Osteoblast (primary cell): Measurements from ENCODE around the gene ZNF416. TPM values are rescaled to one million over a fixed set of nuclear protein-coding genes. Genes with fewer than 3 reads are reported as not detected.

Source experiments
- DNase-seq: peaks from one replicate; pipeline ENCODE4 v3.0.0; 2011; ENCODE audit warnings: low spot score, mixed read lengths; ENCODE audit not compliant: insufficient read length; ENCODE audit errors: missing footprints
- H2AFZ ChIP-seq: 2 replicates; pipeline ENCODE4 v1.6.0; 2011; ENCODE audit warnings: mild to moderate bottlenecking, low read length
- H3K27ac ChIP-seq: 2 replicates; pipeline ENCODE4 v1.5.1; 2011; ENCODE audit warnings: mild to moderate bottlenecking, low read depth, low read length, moderate library complexity
- H3K27me3 ChIP-seq: 2 replicates; pipeline ENCODE4 v1.6.0; 2012; ENCODE audit warnings: mild to moderate bottlenecking, control low read depth, inconsistent platforms, low read length, moderate library complexity; ENCODE audit not compliant: insufficient read depth
- H3K36me3 ChIP-seq: 2 replicates; pipeline ENCODE4 v1.5.1; 2011; ENCODE audit warnings: mild to moderate bottlenecking, low read length, control low read depth, moderate library complexity; ENCODE audit not compliant: insufficient read depth
- H3K4me1 ChIP-seq: 2 replicates; pipeline ENCODE4 v1.5.1; 2011; ENCODE audit warnings: mild to moderate bottlenecking, low read length, control low read depth, moderate library complexity; ENCODE audit not compliant: insufficient read depth
- H3K4me2 ChIP-seq: 2 replicates; pipeline ENCODE4 v1.6.0; 2011; ENCODE audit warnings: mild to moderate bottlenecking, low read length; ENCODE audit not compliant: insufficient read depth
- H3K4me3 ChIP-seq: fragments of 200-600 bp; sonication (generic); 3 replicates; pipeline ENCODE4 v1.5.1; 2012; ENCODE audit warnings: mild to moderate bottlenecking, low read length, inconsistent platforms; ENCODE audit not compliant: insufficient read depth
- H3K79me2 ChIP-seq: 2 replicates; pipeline ENCODE4 v1.6.0; 2012; ENCODE audit warnings: mild to moderate bottlenecking, low read length, control low read depth, inconsistent platforms; ENCODE audit not compliant: insufficient read depth
- H3K9me3 ChIP-seq: 2 replicates; pipeline ENCODE4 v1.5.1; 2011; ENCODE audit warnings: low read depth, low read length, control low read depth
- H4K20me1 ChIP-seq: 2 replicates; pipeline ENCODE4 v1.6.0; 2012; ENCODE audit warnings: mild to moderate bottlenecking, low read length, control low read depth; ENCODE audit not compliant: insufficient read depth
- CTCF ChIP-seq: IDR thresholded peaks from 2 replicates; pipeline ENCODE4 v1.5.1; 2011; ENCODE audit warnings: mild to moderate bottlenecking, low read depth, low read length, moderate library complexity; ENCODE audit errors: extremely low read depth
- total RNA-seq: library from RNA; depleted of rRNA; stranded (reverse); fragments of >200 nt; gene quantifications from 2 replicates; pipeline ENCODE4 v1.2.3, GENCODE V29; 2012

Gene ZNF416
- total RNA-seq, 1 donor, result 4.3 TPM

DNA sequence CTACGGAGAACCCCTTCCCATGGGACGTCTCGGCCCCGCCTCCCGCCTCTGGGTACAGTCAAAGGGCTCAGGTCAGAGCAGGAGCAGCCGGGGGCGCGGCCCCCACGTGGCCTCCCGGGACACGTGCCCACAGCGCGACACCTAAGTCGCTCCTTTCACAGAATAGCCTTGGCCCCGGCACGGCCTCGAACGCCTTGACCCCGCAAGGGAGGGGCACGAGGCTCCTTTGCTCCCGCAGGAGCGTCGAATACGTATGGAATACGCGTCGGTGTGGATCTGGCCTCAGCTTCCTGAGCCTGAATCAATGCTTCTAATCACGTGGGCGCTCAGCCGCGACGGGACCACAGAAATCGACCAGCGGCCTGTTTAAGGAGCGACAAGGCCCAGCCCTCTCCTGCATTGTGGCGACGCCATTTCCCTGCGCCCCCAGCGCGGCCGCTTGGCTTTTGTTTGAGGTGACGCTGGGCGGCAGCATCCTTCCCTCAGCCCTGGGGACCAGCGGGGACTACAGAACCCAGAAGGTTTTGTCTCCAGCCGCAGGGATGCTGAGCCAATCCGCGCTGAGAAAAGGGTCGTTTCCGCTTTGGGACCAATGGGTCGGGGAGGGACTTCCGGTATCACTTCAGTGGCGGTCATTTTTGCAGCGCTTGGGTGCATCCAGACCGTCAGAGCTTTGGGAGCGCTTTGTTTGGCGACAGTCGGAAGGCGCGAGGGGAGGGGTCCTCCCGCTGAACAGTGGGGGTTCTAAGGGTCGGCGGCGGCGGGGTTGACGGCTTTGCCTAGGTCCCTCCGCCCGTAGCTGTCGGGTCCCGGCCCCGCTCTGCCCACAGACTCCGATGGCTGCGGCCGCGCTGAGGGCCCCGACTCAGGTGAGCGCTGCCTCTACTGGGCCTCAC, 5.1 kb upstream of the ZNF416 start, which contains the start of gene ZIK1:
TSS of gene ZIK1 (plus strand) at position 625 of the 896 bp plus-strand sequence. CDS start at position 837, 212 bp downstream.
- H3K4me3 ChIP-seq, result peak within 1 kb of the TSS; percentile 82
- peaks cover 2% of the 10 kb centered on the region for H3K9me3 ChIP-seq
- peak; percentile 98 for DNase-seq
- peak within 1 kb of the TSS; percentile 99 for H2AFZ ChIP-seq
- H3K4me1 ChIP-seq, result peaks cover 13% of the 10 kb centered on the region
- peaks cover 12% of the 10 kb centered on the region for H3K79me2 ChIP-seq
- H3K36me3 ChIP-seq, result peaks cover 4% of the 10 kb centered on the region
- no peaks in the 10 kb centered on the region for H3K27me3 ChIP-seq
- H3K4me2 ChIP-seq, result peak within 1 kb of the TSS; percentile 72
- peak within 1 kb of the TSS; percentile 29 for H3K27ac ChIP-seq
- no peaks in the 10 kb centered on the region for H4K20me1 ChIP-seq
- no peak for TF ChIP-seq CTCF

DNA sequence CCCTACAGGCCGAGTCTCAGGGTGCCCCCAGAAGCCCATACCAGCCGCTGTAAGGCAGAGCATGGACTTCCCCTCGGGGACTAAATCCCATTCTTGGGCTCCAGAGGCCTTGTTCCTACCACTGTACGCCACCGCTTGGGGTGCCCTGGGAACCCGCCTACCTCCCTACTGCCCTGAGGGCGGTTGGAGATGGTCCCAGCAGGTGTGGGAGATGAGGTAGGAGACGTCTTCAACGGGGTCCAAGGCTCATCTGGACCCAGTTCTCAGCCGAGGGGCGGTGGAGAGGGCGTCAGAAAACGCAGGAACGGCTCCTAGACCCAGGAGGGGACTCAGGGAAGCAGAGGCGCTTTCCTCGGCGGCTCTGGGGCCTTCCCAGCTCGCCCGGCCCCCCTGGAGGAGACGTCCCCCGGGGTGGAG, 4.4 kb upstream of the ZNF416 start:
- Histone ChIP-seq H3K36me3 (no peaks in the 10 kb centered on the region), H3K9me3 (no peaks in the 10 kb centered on the region), H3K27me3 (no peaks in the 10 kb centered on the region), H2AFZ (peak overlapping the region; percentile 99), H3K4me1 (peaks cover 13% of the 10 kb centered on the region), H4K20me1 (no peaks in the 10 kb centered on the region), H3K4me2 (no peak overlapping the region), H3K79me2 (peaks cover 17% of the 10 kb centered on the region), H3K27ac (no peak overlapping the region), H3K4me3 (peak overlapping the region; percentile 82)
- DNase-seq, result peak; percentile 21
- no peak for TF ChIP-seq CTCF

GRCh38 chr19:57576661-57577060, 2.0 kb downstream of the ZNF416 start:
- Histone ChIP-seq H3K4me2 (no peak overlapping the region), H2AFZ (no peak overlapping the region), H3K27ac (no peak overlapping the region), H3K4me3 (no peak overlapping the region), H3K79me2 (peaks cover 32% of the 10 kb centered on the region), H3K36me3 (peaks cover 49% of the 10 kb centered on the region), H3K4me1 (peaks cover 9% of the 10 kb centered on the region), H4K20me1 (no peaks in the 10 kb centered on the region), H3K9me3 (peaks cover 46% of the 10 kb centered on the region), H3K27me3 (no peaks in the 10 kb centered on the region)
- no peak for TF ChIP-seq CTCF
- DNase-seq, result no peak

DNA sequence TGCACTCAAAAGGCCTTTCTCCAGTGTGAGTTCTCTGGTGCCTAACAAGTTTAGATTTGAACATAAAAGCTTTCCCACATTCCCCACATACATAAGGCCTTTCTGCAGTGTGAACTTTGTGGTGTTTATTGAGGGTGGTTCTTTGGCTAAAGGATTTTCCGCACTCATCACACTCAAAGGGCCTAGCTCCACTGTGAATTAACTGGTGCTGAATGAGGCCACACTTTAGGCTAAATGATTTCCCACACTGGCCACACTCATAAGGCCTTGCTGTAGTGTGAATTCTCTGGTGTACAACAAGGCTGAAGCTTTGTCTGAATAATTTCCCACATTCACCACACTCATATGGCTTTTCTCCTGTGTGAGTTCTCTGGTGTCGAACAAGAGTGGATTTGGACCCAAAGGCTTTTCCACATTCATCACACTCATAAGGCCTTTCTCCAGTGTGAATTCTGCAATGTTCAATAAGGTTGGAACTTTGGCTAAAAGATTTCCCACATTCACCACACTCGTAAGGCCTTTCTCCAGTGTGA, 6.2 kb downstream of the ZNF416 start:
- H3K4me1 ChIP-seq, result no peaks in the 10 kb centered on the region
- no peaks in the 10 kb centered on the region for H4K20me1 ChIP-seq
- peaks cover 20% of the 10 kb centered on the region for H3K79me2 ChIP-seq
- no peak overlapping the region for H3K4me2 ChIP-seq
- no peak overlapping the region for H2AFZ ChIP-seq
- no peak overlapping the region for H3K4me3 ChIP-seq
- peak; percentile 38 for DNase-seq
- H3K9me3 ChIP-seq, result peaks cover 65% of the 10 kb centered on the region
- H3K36me3 ChIP-seq, result peaks cover 49% of the 10 kb centered on the region
- no peak for TF ChIP-seq CTCF
- no peaks in the 10 kb centered on the region for H3K27me3 ChIP-seq
- H3K27ac ChIP-seq, result no peak overlapping the region
